A549 (cell line): ENCODE data around the gene KCNG2.

Experiments
- CEBPB ChIP-seq, 2 experiments: fragments of >200 bp in 1 of 2; sonication (Bioruptor Twin) in 1 of 2; formaldehyde crosslinking in 1 of 2; IDR thresholded peaks; 2 replicates each; pipeline ENCODE4 v1.6.1; 2012 to 2016
- JUN ChIP-seq, 2 experiments: fragments of >200 bp; sonication (Bioruptor Twin); formaldehyde crosslinking; IDR thresholded peaks; 2 replicates in 1 of 2; 3 replicates in 1 of 2; pipeline ENCODE4 v1.6.1; 2016 to 2017
- JUNB ChIP-seq: fragments of >200 bp; sonication (Bioruptor Twin); formaldehyde crosslinking; IDR thresholded peaks from 2 replicates; pipeline ENCODE4 v1.6.1; 2016
- MAZ ChIP-seq: fragments of 150-350 bp; IDR thresholded peaks from 2 replicates; pipeline ENCODE4 v1.6.1; 2014; ENCODE audit warnings: antibody characterized with exemption, low read depth, low read length, borderline replicate concordance
- NPAS2 ChIP-seq: fragments of 250-450 bp; sonication (Bioruptor Pico); IDR thresholded peaks from 2 replicates; pipeline ENCODE4 v1.8.0; 2022; ENCODE audit warnings: mild to moderate bottlenecking, moderate library complexity, borderline replicate concordance
- POLR2A ChIP-seq: IDR thresholded peaks from 2 replicates; pipeline ENCODE4 v1.6.1; 2012; ENCODE audit warnings: mild to moderate bottlenecking, low read length
- RAD21 ChIP-seq, 2 experiments: fragments of >200 bp in 1 of 2; sonication (Bioruptor Twin) in 1 of 2; formaldehyde crosslinking in 1 of 2; IDR thresholded peaks in 1 of 2; conservative IDR thresholded peaks in 1 of 2; 2 replicates in 1 of 2; 3 replicates in 1 of 2; pipeline ENCODE4 v1.6.1; 2012 to 2018; ENCODE audit warnings: inconsistent platforms in 1 of 2
- RARB ChIP-seq: fragments of 250-450 bp; sonication (Bioruptor Pico); IDR thresholded peaks from 2 replicates; pipeline ENCODE4 v1.8.0; 2021; ENCODE audit warnings: mild to moderate bottlenecking, moderate library complexity
- RFX5 ChIP-seq: fragments of 450-650 bp; IDR thresholded peaks from 2 replicates; pipeline ENCODE4 v1.7.1; 2014; ENCODE audit warnings: antibody characterized with exemption, mild to moderate bottlenecking, moderate library complexity
- SMC3 ChIP-seq: fragments of >200 bp; sonication (Bioruptor Twin); formaldehyde crosslinking; IDR thresholded peaks from 3 replicates; pipeline ENCODE4 v1.6.1; 2018; ENCODE audit warnings: inconsistent platforms
- TF ChIP-seq, protein P1 (sequence below): fragments of >200 bp; sonication (Bioruptor Twin); formaldehyde crosslinking; IDR thresholded peaks from 3 replicates; pipeline ENCODE4 v1.5.1; 2016
- TF ChIP-seq, protein P2 (sequence below): IDR thresholded peaks from 2 replicates; pipeline ENCODE4 v1.6.1; 2012
- TF ChIP-seq, protein P3 (sequence below): fragments of 450-650 bp; IDR thresholded peaks from 2 replicates; pipeline ENCODE4 v1.6.1; 2014; ENCODE audit warnings: antibody characterized with exemption
- TF ChIP-seq, protein P4 (sequence below): fragments of 250-450 bp; sonication (Bioruptor Pico); IDR thresholded peaks from 2 replicates; pipeline ENCODE4 v1.5.0; 2021; ENCODE audit warnings: mild to moderate bottlenecking, moderate library complexity, borderline replicate concordance

DNA sequence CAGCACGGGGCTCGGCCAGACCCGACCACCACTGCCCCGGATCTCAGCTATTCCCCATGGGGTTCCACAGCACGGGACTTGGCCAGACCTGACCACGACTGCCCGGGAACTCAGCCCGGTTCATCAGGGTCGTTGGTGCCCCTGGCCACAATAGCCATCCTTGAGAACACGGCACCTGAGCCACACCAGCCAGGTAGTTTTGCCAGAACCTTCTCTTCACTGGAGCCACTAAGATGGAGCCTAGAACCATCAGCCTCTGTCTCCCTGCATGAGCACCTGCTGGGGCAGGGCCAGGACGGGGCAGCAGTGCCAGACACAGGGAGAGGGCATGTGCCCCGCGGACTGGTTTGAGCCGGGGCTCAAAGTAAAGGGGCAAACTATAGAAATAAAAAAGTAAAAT is 11.4 kb upstream of the KCNG2 start:
- TF ChIP-seq SMC3: no peak
- TF ChIP-seq RARB (CRISPR knock-in tag): no peak
- TF ChIP-seq, protein P1, sequence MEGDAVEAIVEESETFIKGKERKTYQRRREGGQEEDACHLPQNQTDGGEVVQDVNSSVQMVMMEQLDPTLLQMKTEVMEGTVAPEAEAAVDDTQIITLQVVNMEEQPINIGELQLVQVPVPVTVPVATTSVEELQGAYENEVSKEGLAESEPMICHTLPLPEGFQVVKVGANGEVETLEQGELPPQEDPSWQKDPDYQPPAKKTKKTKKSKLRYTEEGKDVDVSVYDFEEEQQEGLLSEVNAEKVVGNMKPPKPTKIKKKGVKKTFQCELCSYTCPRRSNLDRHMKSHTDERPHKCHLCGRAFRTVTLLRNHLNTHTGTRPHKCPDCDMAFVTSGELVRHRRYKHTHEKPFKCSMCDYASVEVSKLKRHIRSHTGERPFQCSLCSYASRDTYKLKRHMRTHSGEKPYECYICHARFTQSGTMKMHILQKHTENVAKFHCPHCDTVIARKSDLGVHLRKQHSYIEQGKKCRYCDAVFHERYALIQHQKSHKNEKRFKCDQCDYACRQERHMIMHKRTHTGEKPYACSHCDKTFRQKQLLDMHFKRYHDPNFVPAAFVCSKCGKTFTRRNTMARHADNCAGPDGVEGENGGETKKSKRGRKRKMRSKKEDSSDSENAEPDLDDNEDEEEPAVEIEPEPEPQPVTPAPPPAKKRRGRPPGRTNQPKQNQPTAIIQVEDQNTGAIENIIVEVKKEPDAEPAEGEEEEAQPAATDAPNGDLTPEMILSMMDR: no peak
- no peak for TF ChIP-seq POLR2A
- no peak for TF ChIP-seq CEBPB (IDR thresholded peaks at IDR 0.05)
- no peak for TF ChIP-seq JUNB
- TF ChIP-seq RAD21 (conservative IDR thresholded peaks at IDR 0.05 in 1 of 2, IDR thresholded peaks at IDR 0.05 in 1 of 2): no peak
- no peak for TF ChIP-seq RFX5
- TF ChIP-seq JUN (IDR thresholded peaks at IDR 0.05): no peak
- TF ChIP-seq, protein P2, sequence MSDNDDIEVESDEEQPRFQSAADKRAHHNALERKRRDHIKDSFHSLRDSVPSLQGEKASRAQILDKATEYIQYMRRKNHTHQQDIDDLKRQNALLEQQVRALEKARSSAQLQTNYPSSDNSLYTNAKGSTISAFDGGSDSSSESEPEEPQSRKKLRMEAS: no peak
- TF ChIP-seq NPAS2 (CRISPR knock-in tag): no peak
- no peak for TF ChIP-seq MAZ
- TF ChIP-seq, protein P3, sequence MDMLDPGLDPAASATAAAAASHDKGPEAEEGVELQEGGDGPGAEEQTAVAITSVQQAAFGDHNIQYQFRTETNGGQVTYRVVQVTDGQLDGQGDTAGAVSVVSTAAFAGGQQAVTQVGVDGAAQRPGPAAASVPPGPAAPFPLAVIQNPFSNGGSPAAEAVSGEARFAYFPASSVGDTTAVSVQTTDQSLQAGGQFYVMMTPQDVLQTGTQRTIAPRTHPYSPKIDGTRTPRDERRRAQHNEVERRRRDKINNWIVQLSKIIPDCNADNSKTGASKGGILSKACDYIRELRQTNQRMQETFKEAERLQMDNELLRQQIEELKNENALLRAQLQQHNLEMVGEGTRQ: no peak
- TF ChIP-seq, protein P4, sequence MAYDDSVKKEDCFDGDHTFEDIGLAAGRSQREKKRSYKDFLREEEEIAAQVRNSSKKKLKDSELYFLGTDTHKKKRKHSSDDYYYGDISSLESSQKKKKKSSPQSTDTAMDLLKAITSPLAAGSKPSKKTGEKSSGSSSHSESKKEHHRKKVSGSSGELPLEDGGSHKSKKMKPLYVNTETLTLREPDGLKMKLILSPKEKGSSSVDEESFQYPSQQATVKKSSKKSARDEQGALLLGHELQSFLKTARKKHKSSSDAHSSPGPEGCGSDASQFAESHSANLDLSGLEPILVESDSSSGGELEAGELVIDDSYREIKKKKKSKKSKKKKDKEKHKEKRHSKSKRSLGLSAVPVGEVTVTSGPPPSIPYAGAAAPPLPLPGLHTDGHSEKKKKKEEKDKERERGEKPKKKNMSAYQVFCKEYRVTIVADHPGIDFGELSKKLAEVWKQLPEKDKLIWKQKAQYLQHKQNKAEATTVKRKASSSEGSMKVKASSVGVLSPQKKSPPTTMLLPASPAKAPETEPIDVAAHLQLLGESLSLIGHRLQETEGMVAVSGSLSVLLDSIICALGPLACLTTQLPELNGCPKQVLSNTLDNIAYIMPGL (CRISPR knock-in tag): no peak
